GM10248 (cell line): ENCODE measurements around the gene ITPRIP.
A peak's percentile ranks its signal among the peaks of the same experiment; 100 is the strongest.

Experiments used
- CTCF ChIA-PET: fragments of 300-600 bp; sonication (Branson Sonifier 250); formaldehyde crosslinking; extraction: SDS; loops from one replicate; lab custom pipeline; 2021; ENCODE audit warnings: antibody characterized with exemption; lab: Yijun Ruan, JAX
- POLR2A ChIA-PET: fragments of 350-650 bp; sonication (Branson Sonifier 250); formaldehyde crosslinking; extraction: SDS; loops from one replicate; lab custom pipeline; 2020; ENCODE audit warnings: antibody characterized with exemption; lab: Yijun Ruan, JAX
- DNase-seq: peaks from one replicate; pipeline ENCODE4 v3.0.0; 2012; ENCODE audit errors: extremely low spot score
- CTCF ChIP-seq: IDR thresholded peaks from 2 replicates; pipeline ENCODE4 v1.5.1; 2012; ENCODE audit warnings: mild to moderate bottlenecking, low read depth; ENCODE audit errors: extremely low read depth, missing control alignments, control extremely low read depth

ITPRIP gene

DNA sequence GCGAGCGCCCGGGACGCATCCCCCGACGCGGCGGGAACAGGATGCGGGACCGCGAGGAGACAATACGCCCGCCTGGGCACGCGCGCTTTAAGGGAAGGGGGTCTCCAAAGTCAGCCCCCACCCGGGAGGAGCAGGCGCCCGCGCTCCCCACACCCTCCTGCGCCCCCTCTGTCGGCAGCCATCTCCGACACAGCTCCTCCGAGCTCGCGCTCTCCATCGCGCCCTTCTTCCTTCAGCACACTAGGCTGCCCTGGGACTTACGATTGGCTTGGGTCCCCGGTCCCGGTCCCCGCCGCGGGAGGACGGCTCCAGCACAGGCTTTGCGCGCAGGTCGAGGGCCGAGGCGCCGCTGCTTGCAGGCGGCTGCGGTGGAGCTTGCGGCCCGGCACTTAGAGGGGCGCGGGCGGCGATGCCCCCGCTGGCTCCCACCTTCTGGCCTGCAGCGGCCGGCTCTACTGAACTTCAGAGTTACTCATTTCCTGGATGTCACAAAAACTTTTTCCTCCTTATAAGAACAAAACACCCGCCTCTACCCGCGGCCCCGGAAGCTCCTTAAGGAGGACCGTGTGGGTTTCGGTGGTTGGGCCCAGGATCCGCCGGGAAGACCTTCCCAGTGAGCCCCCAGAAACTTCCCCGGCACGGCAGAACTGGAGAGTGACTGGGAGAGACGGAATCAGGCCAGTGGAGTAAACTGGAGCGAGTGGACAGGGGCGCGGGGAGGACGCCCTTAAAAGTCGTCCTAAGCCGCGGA is at the start of gene ITPRIP:
ITPRIP (minus strand) TSS at position 481 of the 751 bp plus-strand sequence. CDS start 22,414 bp downstream, outside the sequence.
- peak; percentile 79 for DNase-seq
- POLR2A ChIA-PET = interaction anchor here (0.8 kb wide), 1 partner anchor 11 kb away, joined by 3 read pairs; no protein-coding TSS in a partner anchor
- TF ChIP-seq CTCF = no peak
- CTCF ChIA-PET = interaction anchor here (1.0 to 7.2 kb wide), 10 partner anchors 9 to 64 kb away, joined by 3 to 73 read pairs (median 5); partner anchors contain the start of gene CFAP58

GRCh38 chr10:104387130-104387888 is 49.0 kb upstream of the ITPRIP start:
- POLR2A ChIA-PET = no interaction called here
- DNase-seq = no peak
- no peak for TF ChIP-seq CTCF
- CTCF ChIA-PET = interaction anchor here (2.6 kb wide), 1 partner anchor 35 kb away, joined by 8 read pairs; the partner anchor contains the start of gene CFAP58

DNA sequence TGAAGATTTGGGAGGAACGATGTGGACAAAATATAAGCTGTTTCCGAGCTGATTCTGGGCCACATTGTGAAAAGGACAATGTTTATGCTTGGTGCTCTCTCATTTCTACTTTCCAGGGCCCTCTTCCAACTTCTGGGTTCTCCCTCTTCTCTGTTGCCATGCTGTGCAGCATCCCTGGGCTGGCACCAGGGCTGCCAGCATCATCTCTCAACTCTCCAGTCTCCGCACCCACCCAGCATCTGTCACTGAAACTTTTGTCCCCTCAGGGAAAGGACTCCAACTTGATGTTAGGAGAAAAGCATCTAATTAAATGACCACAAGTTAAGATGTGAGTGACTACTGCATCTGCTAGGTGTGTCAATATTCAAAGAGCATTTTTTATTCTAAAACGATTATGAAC is 42.1 kb upstream of the ITPRIP start:
- DNase-seq = no peak

DNA sequence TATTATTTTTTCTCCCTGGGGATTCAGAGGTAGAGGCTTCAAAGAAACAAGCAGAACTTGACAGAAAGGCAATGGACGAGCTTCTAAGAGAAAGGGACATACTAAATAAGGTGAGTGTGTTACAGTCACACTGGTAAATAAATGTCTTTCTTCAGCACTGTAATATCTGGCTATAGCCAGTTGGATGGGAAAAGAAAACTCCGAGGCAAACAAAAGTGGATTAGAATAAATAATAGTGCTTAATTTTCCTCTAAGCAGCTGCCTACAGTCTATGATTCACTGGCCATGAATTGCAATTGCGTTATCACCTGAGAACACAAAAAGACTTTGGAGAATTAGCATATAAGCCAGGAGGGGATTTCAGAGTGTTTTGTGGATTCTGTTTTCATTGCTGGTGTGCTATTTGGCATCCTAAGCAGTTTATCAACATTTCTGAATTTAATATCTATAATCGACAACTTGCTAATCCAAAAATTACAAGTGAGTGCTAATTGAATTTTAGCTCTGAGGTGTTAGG is 38.6 kb upstream of the ITPRIP start:
- CTCF ChIA-PET = interaction anchor here (1.3 to 1.5 kb wide), 2 partner anchors 9 to 11 kb away, joined by 3 to 4 read pairs; no protein-coding TSS in a partner anchor
- no peak for DNase-seq
- TF ChIP-seq CTCF = no peak
- POLR2A ChIA-PET = no interaction called here

More for the DNA sequence above, 42.1 kb upstream of the ITPRIP start:
- POLR2A ChIA-PET = no interaction called here
- no peak for TF ChIP-seq CTCF
- CTCF ChIA-PET = interaction anchor here (1.2 to 1.4 kb wide), 2 partner anchors 15 to 26 kb away, joined by 4 to 5 read pairs; no protein-coding TSS in a partner anchor

DNA sequence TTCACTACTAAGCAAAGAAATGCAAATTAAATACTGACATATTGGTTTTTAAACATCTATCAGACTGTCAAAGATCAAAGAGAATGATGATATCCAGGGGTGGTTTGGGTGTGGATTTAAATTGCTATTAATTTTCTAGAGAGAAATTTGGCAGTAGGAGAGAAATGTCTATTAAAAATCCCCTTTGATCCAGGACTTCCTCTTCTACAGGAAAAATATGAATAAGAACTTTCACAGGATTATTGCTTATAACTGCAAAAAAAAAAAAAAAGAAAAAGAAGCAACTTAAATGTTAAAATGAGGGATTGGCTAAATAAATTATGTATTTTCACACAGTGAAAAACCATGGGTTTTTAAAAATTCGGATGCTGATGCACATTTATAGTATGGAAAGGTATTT is 36.3 kb upstream of the ITPRIP start:
- ChIA-PET POLR2A (no interaction called here), CTCF (interaction anchor here (1.3 kb wide), 1 partner anchor 9 kb away, joined by 3 read pairs; no protein-coding TSS in a partner anchor)
- DNase-seq = no peak
- no peak for TF ChIP-seq CTCF

GRCh38 chr10:104371753-104372152 is 33.5 kb upstream of the ITPRIP start:
- CTCF ChIA-PET = no interaction called here
- POLR2A ChIA-PET = no interaction called here
- DNase-seq = no peak
- no peak for TF ChIP-seq CTCF
